ENCODE measurements around the gene KIF5C.

The KIF5C gene

GRCh38 chr2:148914463-148914862, 39.4 kb downstream of the KIF5C start:
- TF ChIP-seq CTCF (IDR thresholded peaks at IDR 0.05), result no peak

- no peak for TF ChIP-seq CTCF (IDR thresholded peaks at IDR 0.05)
Measured at GRCh38 chr2:148917431-148917830, 42.4 kb downstream of the KIF5C start.

GRCh38 chr2:148918554-148918953, 43.5 kb downstream of the KIF5C start:
- TF ChIP-seq CTCF (IDR thresholded peaks at IDR 0.05), result no peak

- TF ChIP-seq CTCF (IDR thresholded peaks at IDR 0.05), result no peak
Measured at GRCh38 chr2:148920559-148920958, 45.5 kb downstream of the KIF5C start.

- TF ChIP-seq CTCF (IDR thresholded peaks at IDR 0.05), result no peak
Measured at GRCh38 chr2:148922062-148922461, 47.0 kb downstream of the KIF5C start.

- no peak for TF ChIP-seq CTCF (IDR thresholded peaks at IDR 0.05)
Measured at GRCh38 chr2:148922776-148923475, 47.9 kb downstream of the KIF5C start.

GRCh38 chr2:148924514-148925178, 49.6 kb downstream of the KIF5C start:
- TF ChIP-seq CTCF (IDR thresholded peaks at IDR 0.05), result no peak
